Measurements from ENCODE around the gene SPG7. TPM values are rescaled to one million over a fixed set of nuclear protein-coding genes. Genes with fewer than 3 reads are reported as not detected.

The SPG7 gene
- total RNA-seq, 1 experiment from 2014 or later, result 118 TPM

GRCh38 chr16:89476379-89476778 is 31.8 kb upstream of the SPG7 start:
- Histone ChIP-seq H3K36me3 (ENCODE audit: control insufficient read depth, insufficient read depth, low read length) (no peaks in the 10 kb centered on the region), H3K4me1 (ENCODE audit: control insufficient read depth, insufficient read depth, low read length) (peaks cover 53% of the 10 kb centered on the region), H3K27ac (ENCODE audit: low read length) (no peak overlapping the region), H3K27me3 (ENCODE audit: control insufficient read depth, insufficient read depth, low read length) (no peaks in the 10 kb centered on the region), H3K9me3 (ENCODE audit: control insufficient read depth, insufficient read depth, low read depth, low read length) (no peaks in the 10 kb centered on the region), H3K4me3 (ENCODE audit: low read depth in 2 of 2, low read length in 2 of 2) (no peak overlapping the region)
- intact Hi-C loops (cut with micrococcal nuclease; ENCODE audit: unreplicated experiment), result no loop called here
- ChIA-PET POLR2A (no interaction called here), CTCF (no interaction called here)
- DNase-seq (ENCODE audit: low read depth, low spot score), result no peak
- TF ChIP-seq TCF7L2 (IDR thresholded peaks at IDR 0.05; ENCODE audit: low read depth, low read length) (no peak), SIN3A (IDR thresholded peaks at IDR 0.05; ENCODE audit: borderline replicate concordance, insufficient read depth, low read depth, low read length) (no peak), REST (IDR thresholded peaks at IDR 0.05; ENCODE audit: insufficient read depth in 1 of 2, low read depth in 2 of 2, low read length in 1 of 2) (no peak), POLR2AphosphoS5 (IDR thresholded peaks at IDR 0.05; ENCODE audit: low read depth, low read length) (no peak), CTCF (IDR thresholded peaks at IDR 0.05) (no peak)
- 0 out of 2 replicates have a peak, but pooled peaks have one; percentile 7 for ATAC-seq
- BruUV-seq (replicated peaks), result no TSS peak
- in situ Hi-C loops (cut with HindIII; ENCODE audit: low pct_unique_long_range_greater_than_20kb, low sequenced_read_pairs), result no loop called here

- H3K4me1 ChIP-seq (ENCODE audit: control insufficient read depth, insufficient read depth, low read length), result peaks cover 49% of the 10 kb centered on the region
- TF ChIP-seq TCF7L2 (IDR thresholded peaks at IDR 0.05; ENCODE audit: low read depth, low read length) (no peak), SIN3A (IDR thresholded peaks at IDR 0.05; ENCODE audit: borderline replicate concordance, insufficient read depth, low read depth, low read length) (no peak), CTCF (IDR thresholded peaks at IDR 0.05) (no peak), POLR2AphosphoS5 (IDR thresholded peaks at IDR 0.05; ENCODE audit: low read depth, low read length) (no peak), REST (IDR thresholded peaks at IDR 0.05; ENCODE audit: insufficient read depth in 1 of 2, low read depth in 2 of 2, low read length in 1 of 2) (no peak)
- ChIA-PET POLR2A (no interaction called here), CTCF (no interaction called here)
- H3K9me3 ChIP-seq (ENCODE audit: control insufficient read depth, insufficient read depth, low read depth, low read length), result no peaks in the 10 kb centered on the region
- no TSS peak for BruUV-seq (replicated peaks)
- DNase-seq (ENCODE audit: low read depth, low spot score), result no peak
- no peaks in the 10 kb centered on the region for H3K27me3 ChIP-seq (ENCODE audit: control insufficient read depth, insufficient read depth, low read length)
- ATAC-seq, result 0 out of 2 replicates have a peak, but pooled peaks have one; percentile 26
- H3K27ac ChIP-seq (ENCODE audit: low read length), result no peak overlapping the region
- no peaks in the 10 kb centered on the region for H3K36me3 ChIP-seq (ENCODE audit: control insufficient read depth, insufficient read depth, low read length)
- in situ Hi-C loops (cut with HindIII; ENCODE audit: low pct_unique_long_range_greater_than_20kb, low sequenced_read_pairs), result no loop called here
- intact Hi-C loops (cut with micrococcal nuclease; ENCODE audit: unreplicated experiment), result no loop called here
- H3K4me3 ChIP-seq (ENCODE audit: low read depth in 2 of 2, low read length in 2 of 2), result no peak overlapping the region
These were observed 31.4 kb upstream of the SPG7 start for GRCh38 chr16:89476811-89477261.
